ENCODE data around the gene NTRK3.

DNA sequence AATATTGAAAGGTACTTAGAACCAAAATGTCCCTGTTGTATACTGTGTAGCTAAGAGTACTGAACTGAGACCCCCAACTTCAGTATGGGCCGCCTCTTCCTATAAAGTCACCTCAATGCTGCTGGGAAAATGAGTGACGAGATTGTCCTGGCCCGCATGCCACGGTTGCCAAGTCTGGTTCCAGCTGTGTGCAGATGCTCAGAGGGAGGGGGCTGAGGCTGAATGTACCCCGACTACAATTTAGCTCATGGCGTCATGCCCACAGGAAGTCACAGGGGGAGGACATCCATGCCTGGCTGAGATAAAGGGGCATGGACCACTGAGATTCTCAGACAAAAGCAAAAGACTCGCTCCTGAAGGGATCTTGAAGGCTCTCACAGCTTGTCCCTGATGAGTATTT, 271.1 kb downstream of the NTRK3 start:
- TF ChIP-seq CTCF (IDR thresholded peaks at IDR 0.05; ENCODE audit: low read depth, low read length, poor library complexity, severe bottlenecking), result no peak
- TF ChIP-seq EZH2phosphoT487 (IDR thresholded peaks at IDR 0.05; ENCODE audit: borderline replicate concordance, low read length), result no peak
